HUES64 (cell line): Measurements from ENCODE around the gene GABARAP.
"Not testable (repeated sequence)": the region's sequence is repeated elsewhere in the genome, so short reads cannot be mapped to it uniquely, and the experiment has no call there.

Source experiments
- H3K27ac ChIP-seq: 2 replicates; pipeline ENCODE4 v1.7.0; 2013; ENCODE audit warnings: low read depth, low read length, inconsistent platforms
- H3K27me3 ChIP-seq: 2 replicates; pipeline ENCODE4 v1.6.1; 2013; ENCODE audit warnings: mild to moderate bottlenecking, low read length; ENCODE audit not compliant: insufficient read depth
- H3K36me3 ChIP-seq: 2 replicates; pipeline ENCODE4 v1.6.1; 2013; ENCODE audit warnings: mild to moderate bottlenecking, low read length; ENCODE audit not compliant: insufficient read depth
- H3K4me1 ChIP-seq: 2 replicates; pipeline ENCODE4 v1.6.1; 2013; ENCODE audit warnings: mild to moderate bottlenecking, low read length, moderate library complexity; ENCODE audit not compliant: insufficient read depth
- H3K4me3 ChIP-seq: 2 replicates; pipeline ENCODE4 v1.5.1; 2013; ENCODE audit warnings: mild to moderate bottlenecking, low read length, moderate library complexity
- H3K9ac ChIP-seq: 2 replicates; pipeline ENCODE4 v1.6.1; 2013; ENCODE audit warnings: mild to moderate bottlenecking, low read depth, low read length
- H3K9me3 ChIP-seq: 2 replicates; pipeline ENCODE4 v1.6.1; 2013; ENCODE audit warnings: low read depth, low read length; ENCODE audit not compliant: insufficient read depth
- WGBS: fragments of 150-250, 120-280 bp; methylation state at CpG from one replicate; pipeline ENCODE4 v1.1.7; 2013; ENCODE audit warnings: missing lambda C conversion rate; 5-methylcytosine and 5-hydroxymethylcytosine counted together

Gene GABARAP

DNA sequence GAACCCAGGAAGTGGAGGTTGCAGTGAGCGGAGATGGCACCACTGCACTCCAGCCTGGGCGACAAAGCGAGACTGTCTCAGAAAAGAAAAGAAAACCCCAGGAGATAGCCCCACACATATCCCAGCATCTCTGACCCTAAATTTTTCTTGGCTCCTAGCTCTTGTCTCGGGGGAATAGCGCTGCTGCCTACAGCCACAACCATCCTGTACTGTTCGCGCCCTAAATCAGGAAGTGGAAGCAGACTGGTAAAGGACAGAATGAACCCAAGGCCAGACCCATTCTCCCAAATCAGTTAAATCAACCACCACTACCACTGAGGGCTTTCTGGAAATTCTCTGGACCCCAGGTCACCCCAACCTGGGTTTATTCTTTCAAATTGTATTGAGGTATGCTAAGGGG, 7.6 kb upstream of the GABARAP start:
- H3K27me3 ChIP-seq = no peaks in the 10 kb centered on the region
- H3K27ac ChIP-seq = no peak overlapping the region
- peaks cover 28% of the 10 kb centered on the region for H3K36me3 ChIP-seq
- no peaks in the 10 kb centered on the region for H3K9me3 ChIP-seq
- H3K4me1 ChIP-seq = peaks cover 13% of the 10 kb centered on the region; the same call in 1 of the 2 replicates
- H3K4me3 ChIP-seq = peak overlapping the region; percentile 89
- H3K9ac ChIP-seq = peak overlapping the region; percentile 82; the same call in 1 of the 2 replicates
- WGBS = 92% methylated on average over 7 of the region's 7 CpGs

DNA sequence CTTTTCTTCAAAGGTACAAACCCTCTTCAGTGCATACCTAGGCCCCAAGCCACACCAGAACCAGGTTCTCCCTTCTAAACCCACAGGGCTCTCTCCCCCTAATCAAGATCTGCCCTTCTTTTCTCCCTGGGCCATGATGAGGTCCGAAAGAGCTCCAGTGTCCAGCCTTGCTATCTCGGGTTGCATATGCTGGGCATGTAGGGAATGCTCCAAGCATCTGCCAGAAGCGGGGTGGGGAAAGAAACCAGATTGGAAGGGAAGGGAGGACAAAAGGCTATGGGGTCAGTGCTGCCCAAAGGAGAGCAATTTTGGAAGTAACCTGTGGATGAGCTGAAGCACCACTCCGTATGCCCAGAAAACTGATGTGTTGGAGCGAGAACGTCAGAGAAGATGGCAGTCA, 7.0 kb upstream of the GABARAP start:
- Histone ChIP-seq H3K27me3 (no peaks in the 10 kb centered on the region), H3K9me3 (no peaks in the 10 kb centered on the region), H3K9ac (no peak overlapping the region), H3K36me3 (peaks cover 28% of the 10 kb centered on the region), H3K4me3 (0 out of 2 replicates have a peak overlapping the region, but pooled peaks have one; percentile 89), H3K27ac (no peak overlapping the region), H3K4me1 (peaks cover 13% of the 10 kb centered on the region; the same call in 1 of the 2 replicates)
- 92% methylated on average over 6 of the region's 6 CpGs for WGBS

GRCh38 chr17:7248796-7249195, 6.5 kb upstream of the GABARAP start:
- Histone ChIP-seq H3K9me3 (no peaks in the 10 kb centered on the region), H3K36me3 (peaks cover 28% of the 10 kb centered on the region), H3K4me3 (no peak overlapping the region), H3K4me1 (peaks cover 13% of the 10 kb centered on the region; the same call in 1 of the 2 replicates), H3K9ac (no peak overlapping the region), H3K27me3 (no peaks in the 10 kb centered on the region), H3K27ac (no peak overlapping the region)
- 92% methylated on average over 4 of the region's 4 CpGs for WGBS

DNA sequence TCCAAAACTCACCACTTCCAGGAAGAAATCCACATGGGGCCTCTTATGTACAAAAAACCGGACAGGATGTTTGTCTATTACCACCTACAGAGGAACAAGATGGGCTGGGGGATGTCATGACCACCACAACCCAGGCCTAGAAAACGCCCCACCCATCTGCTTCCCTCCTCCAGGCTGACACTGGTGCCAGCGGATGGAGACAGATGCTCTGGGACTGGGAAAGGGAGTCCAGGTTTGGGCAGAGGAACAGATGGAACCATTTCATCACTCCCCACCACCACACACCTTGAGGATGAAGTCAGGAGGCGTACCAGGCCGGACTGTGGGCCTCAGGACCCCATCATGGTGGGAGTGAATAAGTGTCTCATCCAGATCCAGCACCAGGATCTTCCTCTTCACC, 4.5 kb upstream of the GABARAP start:
- WGBS = 95% methylated on average over 5 of the region's 5 CpGs
- H3K4me1 ChIP-seq = peaks cover 7% of the 10 kb centered on the region; the same call in 1 of the 2 replicates
- H3K9ac ChIP-seq = no peak overlapping the region
- no peak overlapping the region for H3K4me3 ChIP-seq
- no peaks in the 10 kb centered on the region for H3K9me3 ChIP-seq
- H3K27ac ChIP-seq = no peak overlapping the region
- no peaks in the 10 kb centered on the region for H3K27me3 ChIP-seq
- H3K36me3 ChIP-seq = peaks cover 28% of the 10 kb centered on the region

GRCh38 chr17:7243838-7244237, 1.6 kb upstream of the GABARAP start:
- 96% methylated on average over 9 of the region's 10 CpGs for WGBS
- not testable (repeated sequence) for H3K27ac ChIP-seq

GRCh38 chr17:7243453-7243729, 1.1 kb upstream of the GABARAP start:
- peaks cover 37% of the 10 kb centered on the region for H3K36me3 ChIP-seq
- peak overlapping the region; percentile 77 for H3K4me3 ChIP-seq
- peak overlapping the region; percentile 95; the same call in 1 of the 2 replicates for H3K27ac ChIP-seq
- no peaks in the 10 kb centered on the region for H3K9me3 ChIP-seq
- H3K27me3 ChIP-seq = no peaks in the 10 kb centered on the region
- WGBS = 54% methylated on average over 2 of the region's 2 CpGs
- peak overlapping the region; percentile 88; the same call in 1 of the 2 replicates for H3K9ac ChIP-seq
- peaks cover 14% of the 10 kb centered on the region; the same call in 1 of the 2 replicates for H3K4me1 ChIP-seq

More at GRCh38 chr17:7243838-7244237, 1.6 kb upstream of the GABARAP start:
- H3K9me3 ChIP-seq, H3K27me3 ChIP-seq, H3K9ac ChIP-seq, H3K4me3 ChIP-seq: not testable (repeated sequence)
- peaks cover 37% of the 10 kb centered on the region for H3K36me3 ChIP-seq
- H3K4me1 ChIP-seq = peaks cover 14% of the 10 kb centered on the region; the same call in 1 of the 2 replicates

DNA sequence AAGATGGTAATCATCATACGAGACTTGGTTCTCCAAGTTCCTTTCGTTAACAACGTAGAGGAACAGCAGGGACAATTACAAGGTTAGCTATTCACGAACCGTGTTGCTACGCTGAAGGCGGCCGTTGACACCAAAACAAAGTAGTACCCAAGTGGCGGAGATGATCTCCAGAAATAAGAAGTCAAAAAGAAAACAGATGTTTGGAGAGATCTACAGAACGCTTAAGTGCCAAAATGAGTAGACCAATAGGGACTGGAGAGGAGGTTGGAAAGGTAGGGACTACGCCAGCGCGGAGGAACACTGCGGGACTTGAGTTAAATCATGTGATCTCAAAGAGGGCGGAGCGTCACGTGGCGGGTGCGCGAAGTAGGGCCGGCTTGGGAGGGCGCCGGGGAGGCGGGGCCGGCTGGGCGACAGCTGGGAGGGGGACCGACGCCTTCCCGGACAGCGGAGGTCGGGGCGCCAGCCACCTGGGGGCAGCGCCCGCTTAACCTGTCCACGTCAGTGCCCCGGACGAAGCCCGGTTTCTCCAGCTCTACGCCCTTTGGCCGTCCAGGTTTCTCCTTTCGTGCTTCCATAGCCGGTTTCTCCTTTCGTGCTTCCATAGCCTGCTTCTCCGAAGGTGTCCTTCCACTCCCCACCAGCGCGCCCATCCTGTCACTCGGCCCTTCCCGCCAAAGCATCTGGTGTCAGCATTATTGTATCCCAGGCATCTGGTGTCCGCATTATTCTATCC, 636 bp upstream of the GABARAP start:
- H3K27ac ChIP-seq = peak overlapping the region; percentile 95
- peaks cover 14% of the 10 kb centered on the region; the same call in 1 of the 2 replicates for H3K4me1 ChIP-seq
- H3K27me3 ChIP-seq = no peaks in the 10 kb centered on the region
- WGBS = 2% methylated on average over 49 of the region's 49 CpGs
- peak overlapping the region; percentile 77 for H3K4me3 ChIP-seq
- no peaks in the 10 kb centered on the region for H3K9me3 ChIP-seq
- H3K36me3 ChIP-seq = peaks cover 37% of the 10 kb centered on the region
- peak overlapping the region; percentile 88 for H3K9ac ChIP-seq

- WGBS = 46% methylated on average over 9 of the region's 9 CpGs
Measured at GRCh38 chr17:7241090-7241733, 1.0 kb downstream of the GABARAP start.

DNA sequence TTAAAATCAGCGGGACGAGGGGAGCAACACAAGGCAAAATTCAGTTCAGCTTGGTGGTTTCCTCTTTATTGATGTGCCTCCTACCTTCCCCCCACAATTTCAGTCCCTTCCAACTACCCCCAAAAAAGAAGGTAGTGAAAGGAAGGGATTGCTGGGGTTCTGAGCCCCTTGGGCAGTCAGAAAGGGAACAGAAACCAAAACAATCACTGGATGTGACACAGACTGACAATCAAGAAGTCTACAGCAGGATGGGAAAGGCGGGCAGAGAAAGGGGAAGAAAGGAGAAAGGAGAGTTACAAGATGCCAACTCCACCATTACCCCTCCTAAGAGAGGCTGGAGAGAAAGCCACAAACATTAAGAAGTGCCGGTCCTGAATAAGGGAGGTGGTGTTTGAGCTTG, 1.9 kb downstream of the GABARAP start:
- Histone ChIP-seq H3K9me3 (no peaks in the 10 kb centered on the region), H3K27me3 (no peaks in the 10 kb centered on the region), H3K27ac (no peak overlapping the region; the same call in 1 of the 2 replicates), H3K9ac (no peak overlapping the region), H3K36me3 (peaks cover 42% of the 10 kb centered on the region), H3K4me3 (peak overlapping the region; percentile 41), H3K4me1 (peaks cover 20% of the 10 kb centered on the region)
- WGBS = 74% methylated on average over 3 of the region's 4 CpGs

More at GRCh38 chr17:7241090-7241733, 1.0 kb downstream of the GABARAP start:
- no peaks in the 10 kb centered on the region for H3K27me3 ChIP-seq
- no peaks in the 10 kb centered on the region for H3K9me3 ChIP-seq
- peak overlapping the region; percentile 77 for H3K4me3 ChIP-seq
- H3K36me3 ChIP-seq = peaks cover 41% of the 10 kb centered on the region
- H3K27ac ChIP-seq = peak overlapping the region; percentile 95
- peak overlapping the region; percentile 88 for H3K9ac ChIP-seq
- peaks cover 20% of the 10 kb centered on the region for H3K4me1 ChIP-seq

DNA sequence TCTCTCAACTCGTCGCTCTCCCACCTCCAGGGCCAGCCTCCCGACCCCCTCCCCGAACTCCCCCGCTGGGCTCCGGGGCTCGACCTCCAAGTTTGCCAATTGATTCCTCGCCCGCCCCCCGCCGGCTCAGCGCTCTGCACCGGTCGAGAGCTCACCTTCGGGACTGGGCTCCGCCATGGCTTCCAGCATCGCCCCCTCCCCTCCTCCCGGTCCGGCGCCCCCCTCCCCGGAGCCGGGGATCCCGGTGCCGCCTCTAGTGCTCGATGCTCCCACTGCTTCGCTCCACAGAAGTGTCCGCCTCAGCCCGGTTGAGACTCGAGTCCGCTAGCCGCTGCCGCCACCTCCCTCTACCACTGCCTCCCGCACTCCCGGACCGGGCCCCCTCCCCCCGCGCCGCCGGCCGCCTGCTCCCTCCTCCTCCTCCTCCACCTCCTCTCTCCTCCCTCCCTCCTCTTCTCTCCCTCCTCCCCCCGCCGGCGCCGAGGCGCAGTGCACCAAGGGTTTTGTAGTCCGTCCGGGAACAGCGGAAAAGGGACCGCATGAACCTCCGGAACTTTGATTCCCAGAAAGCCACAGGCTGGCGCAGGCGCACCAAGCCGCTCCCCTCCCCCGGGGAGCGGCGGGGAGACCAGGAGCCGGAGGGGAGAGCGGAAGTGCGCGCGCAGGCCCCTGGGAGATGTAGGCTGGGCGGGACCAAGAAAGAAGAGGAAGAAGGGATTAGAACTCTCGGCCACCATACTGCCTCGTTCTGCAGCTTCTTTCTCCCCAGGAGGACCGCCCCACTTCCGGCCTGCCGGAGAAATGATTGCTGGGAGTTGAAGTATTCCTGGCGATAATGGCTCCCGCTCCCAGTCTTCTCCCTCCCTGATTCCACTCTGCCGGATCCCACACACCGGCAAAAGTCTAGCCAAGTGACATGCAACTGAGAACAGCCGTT, 2.9 kb downstream of the GABARAP start, which contains the start of gene PHF23:
PHF23 (minus strand) TSS at position 367 of the 937 bp plus-strand sequence; CDS start at position 189, 178 bp downstream.
- H3K27ac ChIP-seq = peak within 1 kb of the TSS; percentile 76
- H3K9ac ChIP-seq = peak within 1 kb of the TSS; percentile 84
- H3K36me3 ChIP-seq = peaks cover 44% of the 10 kb centered on the region
- H3K4me3 ChIP-seq = peak within 1 kb of the TSS; percentile 80
- H3K27me3 ChIP-seq = no peaks in the 10 kb centered on the region
- peaks cover 20% of the 10 kb centered on the region for H3K4me1 ChIP-seq
- under 1% methylated on average over 68 of the region's 72 CpGs for WGBS
- H3K9me3 ChIP-seq = no peaks in the 10 kb centered on the region
